Body of pancreas (tissue), 4 donors: ENCODE measurements around the gene BCL2.

Source experiments
- POLR2A ChIP-seq, 3 donors: fragments of 450-650 bp; IDR thresholded peaks; one replicate each; pipeline ENCODE4 v1.6.1; 2016; ENCODE audit warnings: antibody characterized with exemption in 3 of 3, mild to moderate bottlenecking in 2 of 3
- TF ChIP-seq, protein P1 (sequence below), 7 experiments: fragments of 450-650 bp in 4 of 7; fragments of 200-600 bp in 3 of 7; sonication (generic) in 3 of 7; IDR thresholded peaks; one replicate each; pipeline ENCODE4 v1.5.1; 2016 to 2019; ENCODE audit warnings: antibody characterized with exemption in 7 of 7

DNA sequence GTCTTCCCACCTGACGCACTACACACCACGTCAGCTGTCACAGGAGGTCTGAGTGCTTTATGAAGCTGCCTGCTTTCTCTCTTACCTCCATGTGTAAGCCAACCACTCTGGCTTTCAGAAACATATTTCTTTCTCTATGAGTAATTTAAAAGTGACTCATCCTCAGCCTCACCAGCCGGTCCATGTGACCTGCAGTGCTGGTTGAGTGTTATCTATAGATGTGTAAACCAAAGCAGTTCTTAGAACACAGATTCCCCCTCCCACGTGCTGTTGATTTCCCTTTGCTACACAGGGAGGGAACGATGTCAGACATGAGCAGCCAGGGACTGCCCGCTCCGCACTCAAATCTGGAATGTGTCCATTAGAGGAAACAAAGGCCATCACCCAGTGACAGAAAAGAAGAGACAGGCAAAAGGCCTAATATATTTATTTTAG is 157.8 kb downstream of the BCL2 start:
- TF ChIP-seq, protein P1, sequence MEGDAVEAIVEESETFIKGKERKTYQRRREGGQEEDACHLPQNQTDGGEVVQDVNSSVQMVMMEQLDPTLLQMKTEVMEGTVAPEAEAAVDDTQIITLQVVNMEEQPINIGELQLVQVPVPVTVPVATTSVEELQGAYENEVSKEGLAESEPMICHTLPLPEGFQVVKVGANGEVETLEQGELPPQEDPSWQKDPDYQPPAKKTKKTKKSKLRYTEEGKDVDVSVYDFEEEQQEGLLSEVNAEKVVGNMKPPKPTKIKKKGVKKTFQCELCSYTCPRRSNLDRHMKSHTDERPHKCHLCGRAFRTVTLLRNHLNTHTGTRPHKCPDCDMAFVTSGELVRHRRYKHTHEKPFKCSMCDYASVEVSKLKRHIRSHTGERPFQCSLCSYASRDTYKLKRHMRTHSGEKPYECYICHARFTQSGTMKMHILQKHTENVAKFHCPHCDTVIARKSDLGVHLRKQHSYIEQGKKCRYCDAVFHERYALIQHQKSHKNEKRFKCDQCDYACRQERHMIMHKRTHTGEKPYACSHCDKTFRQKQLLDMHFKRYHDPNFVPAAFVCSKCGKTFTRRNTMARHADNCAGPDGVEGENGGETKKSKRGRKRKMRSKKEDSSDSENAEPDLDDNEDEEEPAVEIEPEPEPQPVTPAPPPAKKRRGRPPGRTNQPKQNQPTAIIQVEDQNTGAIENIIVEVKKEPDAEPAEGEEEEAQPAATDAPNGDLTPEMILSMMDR (IDR thresholded peaks at IDR 0.05) = no peak
- TF ChIP-seq POLR2A (IDR thresholded peaks at IDR 0.05) = peak in 1 of 3 donors; percentile 21
